IPS DF 19.7 (cell line): ENCODE measurements around the gene TXNDC15.
A peak's percentile ranks its signal among the peaks of the same experiment; 100 is the strongest.
"Not testable (repeated sequence)": the region's sequence is repeated elsewhere in the genome, so short reads cannot be mapped to it uniquely, and the experiment has no call there.

ENCODE experiments used
- DNase-seq: peaks from one replicate; pipeline ENCODE4 v3.0.0-alpha.2; 2013; ENCODE audit warnings: low read depth, low spot score

Gene TXNDC15

GRCh38 chr5:134873987-134874830 lies at the start of gene TXNDC15:
TXNDC15 (plus strand) TSS chr5:134874371; CDS start chr5:134874428, 57 bp downstream.
- peak; percentile 67 for DNase-seq

GRCh38 chr5:134824681-134825080 lies 49.5 kb upstream of the TXNDC15 start:
- no peak for DNase-seq

- DNase-seq, result no peak
These were observed 49.0 kb upstream of the TXNDC15 start for GRCh38 chr5:134825212-134825611.

- DNase-seq, result no peak
These were observed 40.7 kb upstream of the TXNDC15 start for GRCh38 chr5:134833340-134834032.

GRCh38 chr5:134835623-134836022 lies 38.5 kb upstream of the TXNDC15 start:
- no peak for DNase-seq

GRCh38 chr5:134837530-134838181 lies 36.5 kb upstream of the TXNDC15 start:
- DNase-seq, result no peak

- not testable (repeated sequence) for DNase-seq
These were observed 35.8 kb upstream of the TXNDC15 start for GRCh38 chr5:134838361-134838760.

- DNase-seq, result no peak
These were observed 33.4 kb upstream of the TXNDC15 start for GRCh38 chr5:134840811-134841210.

- DNase-seq, result no peak
These were observed 29.9 kb upstream of the TXNDC15 start for GRCh38 chr5:134844252-134844651.

- no peak for DNase-seq
These were observed 28.8 kb upstream of the TXNDC15 start for GRCh38 chr5:134845335-134845851.

- DNase-seq, result peak; percentile 54
These were observed 28.1 kb upstream of the TXNDC15 start, which contains the start of gene C5orf24 for GRCh38 chr5:134845852-134846640. C5orf24 (plus strand) TSS chr5:134845968; CDS start chr5:134854901, 8,933 bp downstream.

- DNase-seq, result no peak
These were observed 27.6 kb upstream of the TXNDC15 start for GRCh38 chr5:134846641-134846960.

GRCh38 chr5:134849434-134849933 lies 24.7 kb upstream of the TXNDC15 start:
- not testable (repeated sequence) for DNase-seq

GRCh38 chr5:134851307-134851923 lies 22.8 kb upstream of the TXNDC15 start:
- no peak for DNase-seq

- DNase-seq, result not testable (repeated sequence)
These were observed 17.7 kb upstream of the TXNDC15 start for GRCh38 chr5:134856465-134856864.

- DNase-seq, result no peak
These were observed 16.8 kb upstream of the TXNDC15 start for GRCh38 chr5:134857401-134857800.

GRCh38 chr5:134864707-134865106 lies 9.5 kb upstream of the TXNDC15 start:
- no peak for DNase-seq

GRCh38 chr5:134873494-134873893 lies 677 bp upstream of the TXNDC15 start:
- no peak for DNase-seq

GRCh38 chr5:134874831-134875655 lies 872 bp downstream of the TXNDC15 start:
- DNase-seq, result no peak

GRCh38 chr5:134877159-134877558 lies 3.0 kb downstream of the TXNDC15 start:
- no peak for DNase-seq
